MM.1S (cell line): ENCODE data around the gene MYOCOS.

Experiments used
- DNase-seq: peaks from one replicate; pipeline ENCODE4 v3.0.0-alpha.2; 2015
- H2AFZ ChIP-seq: fragments of 300-600 bp; sonication (generic); 2 replicates; pipeline ENCODE4 v1.6.0; 2016; ENCODE audit warnings: antibody characterized with exemption, low read length
- H3F3A ChIP-seq: fragments of 300-600 bp; sonication (generic); 2 replicates; pipeline ENCODE4 v1.6.1; 2016; ENCODE audit warnings: mild to moderate bottlenecking, antibody characterized with exemption, low read length, moderate library complexity, mixed read lengths; ENCODE audit not compliant: insufficient read depth
- H3K27ac ChIP-seq: fragments of 300-600 bp; sonication (generic); 2 replicates; pipeline ENCODE4 v1.5.1; 2016; ENCODE audit warnings: mild to moderate bottlenecking, low read length
- H3K27me3 ChIP-seq: fragments of 300-600 bp; sonication (generic); replicated peaks from 2 replicates; pipeline ENCODE4 v1.6.0; 2016; ENCODE audit warnings: low read length; ENCODE audit not compliant: insufficient read depth
- H3K36me3 ChIP-seq: fragments of 300-600 bp; sonication (generic); replicated peaks from 2 replicates; pipeline ENCODE4 v1.6.1; 2016; ENCODE audit warnings: mild to moderate bottlenecking, low read length, mixed read lengths; ENCODE audit not compliant: insufficient read depth
- H3K4me1 ChIP-seq: fragments of 300-600 bp; sonication (generic); 2 replicates; pipeline ENCODE4 v1.6.1; 2016; ENCODE audit warnings: low read length, mixed read lengths
- H3K4me2 ChIP-seq: fragments of 300-600 bp; sonication (generic); 2 replicates; pipeline ENCODE4 v1.6.0; 2016; ENCODE audit warnings: low read depth, low read length
- H3K4me3 ChIP-seq: fragments of 300-600 bp; sonication (generic); 2 replicates; pipeline ENCODE4 v1.5.1; 2016; ENCODE audit warnings: low read length, mixed read lengths
- H3K79me2 ChIP-seq: fragments of 300-600 bp; sonication (generic); 2 replicates; pipeline ENCODE4 v1.6.1; 2016; ENCODE audit warnings: mixed run types, low read length, mixed read lengths
- H3K9ac ChIP-seq: fragments of 300-600 bp; sonication (generic); 2 replicates; pipeline ENCODE4 v1.6.1; 2016; ENCODE audit warnings: low read length, mixed read lengths
- H3K9me2 ChIP-seq: fragments of 300-600 bp; sonication (generic); replicated peaks from 2 replicates; pipeline ENCODE4 v1.6.1; 2016; ENCODE audit warnings: mild to moderate bottlenecking, low read length, mixed read lengths; ENCODE audit not compliant: insufficient read depth
- H3K9me3 ChIP-seq: fragments of 300-600 bp; sonication (generic); replicated peaks from 2 replicates; pipeline ENCODE4 v1.6.1; 2016; ENCODE audit warnings: mild to moderate bottlenecking, low read length, mixed read lengths; ENCODE audit not compliant: insufficient read depth
- H4K20me1 ChIP-seq: fragments of 300-600 bp; sonication (generic); 2 replicates; pipeline ENCODE4 v1.6.1; 2016; ENCODE audit warnings: mild to moderate bottlenecking, low read length, moderate library complexity, mixed read lengths; ENCODE audit not compliant: insufficient read depth
- EZH2 ChIP-seq: fragments of 300-600 bp; sonication (generic); optimal IDR thresholded peaks from 2 replicates; pipeline ENCODE3; 2017; ENCODE audit warnings: low read depth, mild to moderate bottlenecking, antibody characterized with exemption, low read length, mixed read lengths
- EZH2phosphoT487 ChIP-seq: fragments of 300-600 bp; sonication (generic); IDR thresholded peaks from 2 replicates; pipeline ENCODE4 v1.6.1; 2018; ENCODE audit warnings: antibody characterized with exemption, low read length
- TF ChIP-seq, protein P1 (sequence below): fragments of 300-600 bp; sonication (generic); IDR thresholded peaks from 2 replicates; pipeline ENCODE4 v1.5.1; 2016; ENCODE audit warnings: antibody characterized with exemption, low read length, mixed read lengths

The MYOCOS gene

DNA sequence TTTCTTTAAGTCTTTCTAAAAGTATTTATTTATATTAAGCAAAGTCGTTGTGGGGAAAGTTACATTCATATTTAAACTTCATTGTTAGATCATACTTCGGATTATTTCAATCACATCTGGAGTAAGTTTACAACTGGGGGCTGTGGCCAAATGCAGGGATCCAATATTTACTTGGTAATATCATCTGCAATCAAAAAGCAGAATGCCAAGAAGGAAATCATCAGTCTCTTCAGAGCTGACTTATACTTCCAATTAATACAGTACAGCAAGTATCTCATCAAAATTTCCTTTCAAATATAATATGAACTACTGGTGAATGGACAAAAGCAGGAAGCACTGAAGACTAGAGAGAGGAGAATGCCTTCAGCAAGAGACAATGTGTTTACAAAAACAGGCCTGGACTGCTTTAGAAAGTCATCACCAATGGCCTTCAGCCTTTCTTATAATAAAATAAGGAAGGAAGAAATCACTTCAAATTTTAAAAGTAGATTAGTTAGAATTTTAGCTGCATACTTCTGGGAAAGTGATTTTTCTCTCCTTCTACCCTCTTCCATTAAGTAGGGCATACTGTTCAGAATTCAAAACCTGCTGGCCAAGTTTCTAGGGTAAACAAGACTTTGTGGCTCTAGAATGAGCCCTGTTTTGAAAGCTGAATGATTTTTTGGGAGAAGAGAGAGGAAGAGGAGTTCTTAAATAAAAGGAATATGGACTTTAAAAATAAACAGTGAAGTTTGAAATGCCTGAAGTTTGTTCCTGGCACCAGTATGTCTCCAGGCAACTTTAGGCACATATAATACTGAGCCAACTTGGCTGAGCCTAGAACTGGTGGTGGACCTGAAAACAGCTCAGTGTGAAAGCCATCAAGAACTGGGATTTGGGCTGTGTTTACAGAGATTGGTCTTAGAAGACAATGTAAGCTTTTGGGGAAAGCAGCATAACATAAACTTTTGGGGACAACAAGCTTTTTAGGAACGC lies 52.7 kb downstream of the MYOCOS start:
- no peaks in the 10 kb centered on the region for H3K79me2 ChIP-seq
- TF ChIP-seq EZH2phosphoT487: no peak
- TF ChIP-seq, protein P1, sequence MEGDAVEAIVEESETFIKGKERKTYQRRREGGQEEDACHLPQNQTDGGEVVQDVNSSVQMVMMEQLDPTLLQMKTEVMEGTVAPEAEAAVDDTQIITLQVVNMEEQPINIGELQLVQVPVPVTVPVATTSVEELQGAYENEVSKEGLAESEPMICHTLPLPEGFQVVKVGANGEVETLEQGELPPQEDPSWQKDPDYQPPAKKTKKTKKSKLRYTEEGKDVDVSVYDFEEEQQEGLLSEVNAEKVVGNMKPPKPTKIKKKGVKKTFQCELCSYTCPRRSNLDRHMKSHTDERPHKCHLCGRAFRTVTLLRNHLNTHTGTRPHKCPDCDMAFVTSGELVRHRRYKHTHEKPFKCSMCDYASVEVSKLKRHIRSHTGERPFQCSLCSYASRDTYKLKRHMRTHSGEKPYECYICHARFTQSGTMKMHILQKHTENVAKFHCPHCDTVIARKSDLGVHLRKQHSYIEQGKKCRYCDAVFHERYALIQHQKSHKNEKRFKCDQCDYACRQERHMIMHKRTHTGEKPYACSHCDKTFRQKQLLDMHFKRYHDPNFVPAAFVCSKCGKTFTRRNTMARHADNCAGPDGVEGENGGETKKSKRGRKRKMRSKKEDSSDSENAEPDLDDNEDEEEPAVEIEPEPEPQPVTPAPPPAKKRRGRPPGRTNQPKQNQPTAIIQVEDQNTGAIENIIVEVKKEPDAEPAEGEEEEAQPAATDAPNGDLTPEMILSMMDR: no peak
- no peak for TF ChIP-seq EZH2

More for the DNA sequence above, 52.7 kb downstream of the MYOCOS start:
- no peaks in the 10 kb centered on the region for H3K4me1 ChIP-seq
- H3K4me2 ChIP-seq: no peak overlapping the region
- H3K36me3 ChIP-seq: no peaks in the 10 kb centered on the region
- no peaks in the 10 kb centered on the region for H4K20me1 ChIP-seq
- no peaks in the 10 kb centered on the region for H3K9me2 ChIP-seq
- no peak overlapping the region for H3K9ac ChIP-seq
- no peaks in the 10 kb centered on the region for H3F3A ChIP-seq
- no peaks in the 10 kb centered on the region for H3K27me3 ChIP-seq
- no peak overlapping the region for H3K27ac ChIP-seq
- no peak overlapping the region for H2AFZ ChIP-seq
- DNase-seq: no peak
- H3K9me3 ChIP-seq: no peaks in the 10 kb centered on the region
- no peak overlapping the region for H3K4me3 ChIP-seq
